ENCODE results near the gene ITM2C. TPM values are rescaled to one million over a fixed set of nuclear protein-coding genes. Genes with fewer than 3 reads are reported as not detected.

Gene ITM2C
- total and polyA plus RNA-seq, 2 of the 13 experiments (the other 11 are each of a cell fraction or from before 2014, with no cell fraction given), result 70.5 to 270 TPM

- no peak for TF ChIP-seq ZBTB4 (CRISPR knock-in tag; IDR thresholded peaks at IDR 0.05; ENCODE audit: borderline replicate concordance)
- TF ChIP-seq SIN3A (IDR thresholded peaks at IDR 0.05; ENCODE audit: borderline replicate concordance, low read depth, low read length), result no peak
- TF ChIP-seq ZNF891 (CRISPR knock-in tag; IDR thresholded peaks at IDR 0.05), result 0 out of 2 replicates have a peak, but pooled peaks have one; percentile 46
- TF ChIP-seq ATRX (CRISPR knock-in tag; IDR thresholded peaks at IDR 0.05; ENCODE audit: borderline replicate concordance), result no peak
- no peak for TF ChIP-seq POLR2AphosphoS5 (IDR thresholded peaks at IDR 0.05; ENCODE audit: low read depth, low read length)
- no peak for TF ChIP-seq ARNT2 (CRISPR knock-in tag; IDR thresholded peaks at IDR 0.05; ENCODE audit: low read depth)
- no peak for TF ChIP-seq ZNF597 (CRISPR knock-in tag; IDR thresholded peaks at IDR 0.05)
- TF ChIP-seq GABPB1 (CRISPR knock-in tag; IDR thresholded peaks at IDR 0.05), result no peak
- TF ChIP-seq ZNF230 (CRISPR knock-in tag; IDR thresholded peaks at IDR 0.05), result no peak
- TF ChIP-seq HOXA9 (CRISPR knock-in tag; IDR thresholded peaks at IDR 0.05; ENCODE audit: borderline replicate concordance), result no peak
- no peak for TF ChIP-seq ZNF770 (CRISPR knock-in tag; IDR thresholded peaks at IDR 0.05)
- no peak for TF ChIP-seq MAFK (conservative IDR thresholded peaks at IDR 0.05 in 1 of 2, IDR thresholded peaks at IDR 0.05 in 1 of 2; ENCODE audit: low read length in 2 of 2)
- TF ChIP-seq CREBL2 (CRISPR knock-in tag; IDR thresholded peaks at IDR 0.05; ENCODE audit: borderline replicate concordance), result no peak
- peak; percentile 31 for TF ChIP-seq HNRNPLL (IDR thresholded peaks at IDR 0.05; ENCODE audit: low read depth, low read length, poor library complexity, severe bottlenecking)
- peak; percentile 37; the same call in 1 of the 2 replicates for TF ChIP-seq MAZ (IDR thresholded peaks at IDR 0.05; ENCODE audit: borderline replicate concordance, low read depth, low read length)
- TF ChIP-seq MAZ (CRISPR knock-in tag; IDR thresholded peaks at IDR 0.05; ENCODE audit: low read depth), result no peak
- no peak for TF ChIP-seq ZBTB8A (CRISPR knock-in tag; IDR thresholded peaks at IDR 0.05; ENCODE audit: borderline replicate concordance, low read depth)
- TF ChIP-seq HCFC1 (IDR thresholded peaks at IDR 0.05; ENCODE audit: low read depth, low read length), result no peak
- peak; percentile 35 for TF ChIP-seq SRSF1 (optimal IDR thresholded peaks at IDR 0.05; ENCODE audit: low read depth, low read length)
- no peak for TF ChIP-seq ZBTB38 (CRISPR knock-in tag; IDR thresholded peaks at IDR 0.05)
- no peak for TF ChIP-seq CBFB (CRISPR knock-in tag; IDR thresholded peaks at IDR 0.05)
- TF ChIP-seq IKZF5 (CRISPR knock-in tag; IDR thresholded peaks at IDR 0.05), result no peak
These were observed 14.9 kb upstream of the ITM2C start (continued) for GRCh38 chr2:230849633-230850357.
